Esophagus muscularis mucosa (tissue), 4 donors: ENCODE measurements around the gene SAMD4A. TPM values are rescaled to one million over a fixed set of nuclear protein-coding genes. Genes with fewer than 3 reads are reported as not detected.

Experiments used
- DNase-seq: peaks from one replicate; pipeline ENCODE4 v3.0.0-alpha.2; 2017; ENCODE audit errors: extremely low spot score
- H3K27ac ChIP-seq, 4 donors: fragments of 200-600 bp; sonication (generic); replicated peaks in 1 of 4; 1 replicate in 3 of 4; 2 replicates in 1 of 4; pipeline ENCODE4 v1.5.1; 2016 to 2019; ENCODE audit warnings: mild to moderate bottlenecking in 1 of 4
- H3K27me3 ChIP-seq, 4 donors: fragments of 200-600 bp; sonication (generic); one replicate each; pipeline versions ENCODE4 v1.5.1 to v1.6.0; 2016 to 2019
- H3K36me3 ChIP-seq, 4 donors: fragments of 200-600 bp; sonication (generic); one replicate each; pipeline ENCODE4 v1.5.1; 2016 to 2019
- H3K4me1 ChIP-seq, 4 donors: fragments of 200-600 bp; sonication (generic); one replicate each; pipeline ENCODE4 v1.5.1; 2016 to 2019
- H3K4me3 ChIP-seq, 4 donors: fragments of 200-600 bp; sonication (generic); 1 replicate in 2 of 4; 2 replicates in 2 of 4; pipeline ENCODE4 v1.5.1; 2016 to 2019; ENCODE audit warnings: mild to moderate bottlenecking in 4 of 4, moderate library complexity in 1 of 4
- H3K9me3 ChIP-seq, 4 donors: fragments of 200-600 bp; sonication (generic); 1 replicate in 3 of 4; 2 replicates in 1 of 4; pipeline ENCODE4 v1.5.1; 2016 to 2019
- EP300 ChIP-seq: sonication (generic); formaldehyde crosslinking; IDR thresholded peaks from one replicate; pipeline ENCODE4 v1.6.1; 2017; ENCODE audit warnings: antibody characterized with exemption
- POLR2A ChIP-seq: fragments of 450-650 bp; IDR thresholded peaks from one replicate; pipeline ENCODE4 v1.6.1; 2017; ENCODE audit warnings: antibody characterized with exemption, moderate library complexity, mild to moderate bottlenecking, low read depth
- POLR2AphosphoS5 ChIP-seq, 2 donors: sonication (generic); formaldehyde crosslinking; IDR thresholded peaks; one replicate each; pipeline ENCODE4 v1.6.1; 2017; ENCODE audit warnings: antibody characterized with exemption in 2 of 2
- WGBS: methylation state at CpG from one replicate; pipeline ENCODE4 v1.1.5; 2018; 5-methylcytosine and 5-hydroxymethylcytosine counted together
- intact Hi-C: fragments of 100-400 bp; cut with DNase I; formaldehyde crosslinking; loops from one replicate; pipeline ENCODE4 v1.15.1; 2023
- total RNA-seq, 4 donors: library from RNA; depleted of rRNA; stranded (reverse); fragments of >200 nt; gene quantifications; one replicate each; pipeline versions ENCODE4 v1.1.0 to v1.2.1, GENCODE V29; 2016
- TF ChIP-seq, protein P1 (sequence below), 3 experiments: fragments of 200-600 bp in 2 of 3; fragments of 450-650 bp in 1 of 3; sonication (generic) in 2 of 3; IDR thresholded peaks; one replicate each; pipeline ENCODE4 v1.5.1; 2017 to 2019; ENCODE audit warnings: antibody characterized with exemption in 3 of 3, mild to moderate bottlenecking in 2 of 3, moderate library complexity in 1 of 3

The SAMD4A gene
- total RNA-seq, 4 donors from 2014 or later, result 76.8 to 123 (median 97.0) TPM

- H3K4me1 ChIP-seq, result peaks cover 62 to 82% (median 74%) of the 10 kb centered on the region in 4 donors
- WGBS, result 89% methylated on average over 4 of the region's 4 CpGs
- H3K27ac ChIP-seq, result peak overlapping the region; percentile 76 to 84 (median 80)
- no peak for TF ChIP-seq EP300
- no peak for TF ChIP-seq POLR2AphosphoS5 (IDR thresholded peaks at IDR 0.05)
- TF ChIP-seq, protein P1, sequence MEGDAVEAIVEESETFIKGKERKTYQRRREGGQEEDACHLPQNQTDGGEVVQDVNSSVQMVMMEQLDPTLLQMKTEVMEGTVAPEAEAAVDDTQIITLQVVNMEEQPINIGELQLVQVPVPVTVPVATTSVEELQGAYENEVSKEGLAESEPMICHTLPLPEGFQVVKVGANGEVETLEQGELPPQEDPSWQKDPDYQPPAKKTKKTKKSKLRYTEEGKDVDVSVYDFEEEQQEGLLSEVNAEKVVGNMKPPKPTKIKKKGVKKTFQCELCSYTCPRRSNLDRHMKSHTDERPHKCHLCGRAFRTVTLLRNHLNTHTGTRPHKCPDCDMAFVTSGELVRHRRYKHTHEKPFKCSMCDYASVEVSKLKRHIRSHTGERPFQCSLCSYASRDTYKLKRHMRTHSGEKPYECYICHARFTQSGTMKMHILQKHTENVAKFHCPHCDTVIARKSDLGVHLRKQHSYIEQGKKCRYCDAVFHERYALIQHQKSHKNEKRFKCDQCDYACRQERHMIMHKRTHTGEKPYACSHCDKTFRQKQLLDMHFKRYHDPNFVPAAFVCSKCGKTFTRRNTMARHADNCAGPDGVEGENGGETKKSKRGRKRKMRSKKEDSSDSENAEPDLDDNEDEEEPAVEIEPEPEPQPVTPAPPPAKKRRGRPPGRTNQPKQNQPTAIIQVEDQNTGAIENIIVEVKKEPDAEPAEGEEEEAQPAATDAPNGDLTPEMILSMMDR (IDR thresholded peaks at IDR 0.05), result no peak
- TF ChIP-seq POLR2A, result no peak
- intact Hi-C loops, result loop anchor here (5.0 kb wide), 1 partner anchor 38 kb away; no protein-coding TSS in a partner anchor
- no peaks in the 10 kb centered on the region for H3K36me3 ChIP-seq
- no peaks in the 10 kb centered on the region for H3K9me3 ChIP-seq
- no peak overlapping the region for H3K4me3 ChIP-seq
- H3K27me3 ChIP-seq, result no peaks in the 10 kb centered on the region
- DNase-seq, result no peak
Observed at GRCh38 chr14:54685286-54685845, 118.4 kb downstream of the SAMD4A start.

DNA sequence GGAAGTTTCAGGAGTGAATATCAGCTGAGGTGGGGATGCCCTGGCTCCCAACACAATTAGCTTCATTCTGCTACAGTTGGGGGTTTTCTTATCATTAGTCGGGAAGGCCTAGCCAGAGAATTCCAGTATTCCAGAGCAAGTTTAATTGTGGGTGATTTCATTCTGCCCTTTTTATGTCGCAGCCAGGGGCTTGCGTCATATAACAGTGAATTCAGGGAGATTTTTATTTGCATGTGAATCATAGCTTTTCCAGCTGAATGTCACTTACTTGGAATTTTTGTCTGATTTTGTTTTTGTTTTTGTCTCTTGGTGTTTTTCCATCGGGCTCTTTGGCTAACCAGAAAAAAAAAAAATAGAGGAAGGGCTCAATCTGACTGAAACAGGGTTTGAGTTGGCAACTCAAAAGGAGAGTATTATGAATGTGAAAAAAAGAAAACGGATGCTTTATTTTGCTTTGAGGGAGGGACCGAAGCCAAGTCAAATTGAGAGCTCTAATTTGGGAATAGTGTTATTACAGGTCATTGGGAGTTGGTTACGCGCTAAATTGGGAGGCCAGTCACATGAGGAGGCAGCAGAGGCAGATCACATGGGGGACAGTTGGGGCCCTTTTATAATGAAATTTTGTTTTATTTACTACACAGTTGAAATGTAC is 119.4 kb downstream of the SAMD4A start:
- H3K27ac ChIP-seq, result peak overlapping the region; percentile 76 to 84 (median 80)
- H3K36me3 ChIP-seq, result no peaks in the 10 kb centered on the region
- TF ChIP-seq EP300 (no peak), POLR2AphosphoS5 (IDR thresholded peaks at IDR 0.05) (peak; percentile 40 to 57), POLR2A (no peak)
- TF ChIP-seq, protein P1 (IDR thresholded peaks at IDR 0.05), result no peak
- no peaks in the 10 kb centered on the region for H3K9me3 ChIP-seq
- peaks cover 64 to 83% (median 73%) of the 10 kb centered on the region in 4 donors for H3K4me1 ChIP-seq
- H3K4me3 ChIP-seq, result peak overlapping the region in 1 of 4 donors; percentile 2
- intact Hi-C loops, result loop anchor here (5.0 kb wide), 1 partner anchor 39 kb away; no protein-coding TSS in a partner anchor
- H3K27me3 ChIP-seq, result no peaks in the 10 kb centered on the region
- DNase-seq, result no peak
- 25% methylated on average over 8 of the region's 8 CpGs for WGBS

DNA sequence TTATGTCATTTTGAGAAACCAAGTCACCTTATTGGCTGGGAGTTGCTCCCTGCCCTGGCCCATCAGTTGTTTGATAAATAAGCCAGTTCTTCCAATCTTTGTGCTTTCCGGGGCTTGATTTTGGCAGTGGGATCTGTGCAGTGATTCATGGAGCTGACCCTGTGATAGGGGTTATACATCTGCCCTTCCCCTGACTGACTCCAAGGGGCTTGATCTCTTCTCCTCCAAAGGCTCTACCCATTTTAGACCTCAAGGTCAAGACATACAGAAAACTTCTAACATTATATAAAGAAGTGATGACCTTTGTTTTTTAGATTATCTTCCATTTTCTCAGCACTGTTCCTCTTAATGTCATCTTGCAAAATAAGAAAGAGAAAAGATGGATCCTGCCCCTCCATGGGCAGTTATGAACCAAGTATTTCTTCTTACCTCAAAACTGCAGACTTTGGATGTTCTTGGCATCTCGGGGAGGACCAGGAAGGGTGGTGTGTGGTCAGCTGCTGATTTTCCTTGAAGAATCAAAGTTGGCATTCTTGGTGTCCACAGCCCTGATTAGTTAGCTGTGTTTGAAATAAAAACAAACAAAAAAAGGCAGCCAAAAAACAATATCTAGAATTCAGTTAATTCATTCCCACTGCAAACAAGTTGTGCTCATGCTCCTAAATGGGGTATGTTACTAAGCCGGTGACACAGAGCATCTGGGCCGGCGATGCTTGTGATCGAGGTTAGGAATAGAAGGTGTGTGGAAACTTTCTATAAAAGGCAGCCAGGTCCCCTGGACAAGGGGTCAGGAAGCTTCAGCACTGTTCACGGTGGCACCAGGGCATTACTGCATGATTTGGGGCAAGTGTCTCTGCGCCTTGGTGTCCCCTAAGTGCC is 120.2 kb downstream of the SAMD4A start:
- H3K9me3 ChIP-seq, result no peaks in the 10 kb centered on the region
- H3K4me1 ChIP-seq, result peaks cover 70 to 83% (median 75%) of the 10 kb centered on the region in 4 donors
- H3K27ac ChIP-seq, result peak overlapping the region; percentile 76 to 84 (median 80)
- intact Hi-C loops, result loop anchor here (5.0 kb wide), 1 partner anchor 40 kb away; no protein-coding TSS in a partner anchor
- no peak for DNase-seq
- TF ChIP-seq EP300 (no peak), POLR2A (no peak), POLR2AphosphoS5 (IDR thresholded peaks at IDR 0.05) (no peak)
- TF ChIP-seq, protein P1 (IDR thresholded peaks at IDR 0.05), result no peak
- peak overlapping the region in 1 of 4 donors; percentile 2 for H3K4me3 ChIP-seq
- H3K27me3 ChIP-seq, result no peaks in the 10 kb centered on the region
- no peaks in the 10 kb centered on the region for H3K36me3 ChIP-seq
- WGBS, result 75% methylated on average over 8 of the region's 8 CpGs

DNA sequence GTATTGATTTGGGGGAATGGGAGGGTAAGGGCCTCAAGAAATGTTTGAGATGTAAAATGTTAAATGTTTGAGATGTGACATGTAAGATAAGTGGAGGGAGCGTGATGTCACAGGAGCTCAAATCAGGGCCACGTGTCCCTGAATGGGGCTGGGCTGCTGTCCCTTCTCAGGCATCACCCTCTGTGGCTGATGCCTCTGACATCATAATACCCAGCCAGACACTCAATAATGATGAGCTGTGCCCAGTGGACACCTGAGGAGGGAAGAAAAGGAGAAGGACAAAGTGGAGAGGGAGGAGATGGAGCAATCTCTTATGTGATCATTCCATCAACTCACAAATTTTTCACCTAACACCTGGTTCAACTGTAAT is 120.8 kb downstream of the SAMD4A start:
- no peak for DNase-seq
- Histone ChIP-seq H3K4me1 (peaks cover 72 to 82% (median 77%) of the 10 kb centered on the region in 4 donors), H3K36me3 (no peaks in the 10 kb centered on the region), H3K27ac (peak overlapping the region; percentile 76 to 84 (median 80)), H3K4me3 (no peak overlapping the region), H3K27me3 (no peaks in the 10 kb centered on the region), H3K9me3 (no peaks in the 10 kb centered on the region)
- TF ChIP-seq, protein P1 (IDR thresholded peaks at IDR 0.05), result no peak
- TF ChIP-seq POLR2AphosphoS5 (IDR thresholded peaks at IDR 0.05), result no peak
- no peak for TF ChIP-seq POLR2A
- TF ChIP-seq EP300, result no peak
- 84% methylated on average over 2 of the region's 2 CpGs for WGBS
- intact Hi-C loops, result loop anchor here (5.0 kb wide), 1 partner anchor 40 kb away; no protein-coding TSS in a partner anchor
